HepG2 (cell line): ENCODE data around the gene METRN. TPM values are rescaled to one million over a fixed set of nuclear protein-coding genes. Genes with fewer than 3 reads are reported as not detected.

Experiments used
- HNRNPL ChIP-seq: fragments of 200-400 bp; formaldehyde crosslinking; IDR thresholded peaks from 2 replicates; pipeline ENCODE4 v1.6.1; 2017; ENCODE audit warnings: mild to moderate bottlenecking, low read depth, low read length
- KAT7 ChIP-seq: IDR thresholded peaks from 2 replicates; pipeline ENCODE4 v1.6.1; 2018; ENCODE audit warnings: borderline replicate concordance, missing compliant biosample characterization
- NRL ChIP-seq: sonication (generic); formaldehyde crosslinking; IDR thresholded peaks from 2 replicates; pipeline ENCODE4 v1.5.0; 2020; ENCODE audit warnings: missing genetic modification reagents, mild to moderate bottlenecking, moderate library complexity, borderline replicate concordance
- XRCC5 ChIP-seq: fragments of 200-400 bp; formaldehyde crosslinking; optimal IDR thresholded peaks from 2 replicates; pipeline ENCODE3; 2017; ENCODE audit warnings: mild to moderate bottlenecking, low read length
- ZNF33B ChIP-seq: sonication (generic); formaldehyde crosslinking; IDR thresholded peaks from 2 replicates; pipeline ENCODE4 v1.5.1; 2020; ENCODE audit warnings: mild to moderate bottlenecking, missing genetic modification reagents
- ZNF781 ChIP-seq: sonication (generic); formaldehyde crosslinking; IDR thresholded peaks from 2 replicates; pipeline ENCODE4 v1.5.1; 2020; ENCODE audit warnings: borderline replicate concordance, mild to moderate bottlenecking, missing genetic modification reagents; ENCODE audit errors: not compliant biosample characterization
- ZNF788 ChIP-seq: sonication (generic); formaldehyde crosslinking; IDR thresholded peaks from 2 replicates; pipeline ENCODE4 v1.5.0; 2020; ENCODE audit warnings: mild to moderate bottlenecking, missing genetic modification reagents, borderline replicate concordance
- polyA plus RNA-seq, 8 experiments: library from polyadenylated mRNA; depleted of rRNA in 3 of 8; stranded (reverse) in 7 of 8; unstranded in 1 of 8; fragments of >200 nt; fragmentation: Illumina TruSeq in 4 of 8; extraction: Trizol in 4 of 8; gene quantifications; 2 replicates each; pipeline versions ENCODE4 v1.2.1 to v1.2.3, GENCODE V29; 2011 to 2016; ENCODE audit warnings: low read depth in 4 of 8, missing spikeins in 1 of 8, mixed read lengths in 1 of 8; ENCODE audit not compliant: insufficient read depth in 1 of 8
- total RNA-seq, 5 experiments: library from RNA; depleted of rRNA; stranded (reverse); fragments of >200 nt; fragmentation: Illumina TruSeq; extraction: Trizol; gene quantifications; 2 replicates each; pipeline ENCODE4 v1.2.3, GENCODE V29; 2016; ENCODE audit warnings: low read depth in 1 of 5
- TF ChIP-seq, protein P1 (sequence below): sonication (generic); formaldehyde crosslinking; IDR thresholded peaks from 2 replicates; pipeline ENCODE4 v1.5.0; 2020; ENCODE audit warnings: mild to moderate bottlenecking, missing genetic modification reagents, moderate library complexity
- TF ChIP-seq, protein P2 (sequence below): sonication (generic); formaldehyde crosslinking; IDR thresholded peaks from 2 replicates; pipeline ENCODE4 v1.4.0; 2020; ENCODE audit warnings: mild to moderate bottlenecking, low read depth, missing genetic modification reagents

Gene METRN
- total and polyA plus RNA-seq, 2 of the 13 experiments (the other 11 are each of a cell fraction or from before 2014, with no cell fraction given): 25.5 to 46.1 TPM

DNA sequence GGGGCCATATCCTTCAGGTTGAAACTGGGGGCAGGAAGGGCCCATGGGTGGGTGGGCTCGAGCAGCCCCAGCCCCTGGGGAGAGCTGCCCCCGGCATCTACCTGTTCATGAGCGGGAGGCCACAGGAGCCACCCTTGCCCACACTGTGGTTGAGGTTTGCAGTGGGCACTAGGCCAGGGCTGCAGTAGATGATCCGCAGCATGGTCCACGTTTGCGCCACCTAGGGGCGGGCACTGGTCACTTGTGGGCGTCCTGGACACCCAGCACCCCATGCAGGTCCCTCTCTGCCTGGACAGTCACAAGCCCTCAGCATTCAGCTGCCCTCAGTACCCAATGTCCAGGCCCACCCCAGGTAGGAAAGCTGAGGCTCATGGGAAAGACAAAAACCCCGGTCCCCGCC lies 29.0 kb upstream of the METRN start (continued):
- TF ChIP-seq, protein P1, sequence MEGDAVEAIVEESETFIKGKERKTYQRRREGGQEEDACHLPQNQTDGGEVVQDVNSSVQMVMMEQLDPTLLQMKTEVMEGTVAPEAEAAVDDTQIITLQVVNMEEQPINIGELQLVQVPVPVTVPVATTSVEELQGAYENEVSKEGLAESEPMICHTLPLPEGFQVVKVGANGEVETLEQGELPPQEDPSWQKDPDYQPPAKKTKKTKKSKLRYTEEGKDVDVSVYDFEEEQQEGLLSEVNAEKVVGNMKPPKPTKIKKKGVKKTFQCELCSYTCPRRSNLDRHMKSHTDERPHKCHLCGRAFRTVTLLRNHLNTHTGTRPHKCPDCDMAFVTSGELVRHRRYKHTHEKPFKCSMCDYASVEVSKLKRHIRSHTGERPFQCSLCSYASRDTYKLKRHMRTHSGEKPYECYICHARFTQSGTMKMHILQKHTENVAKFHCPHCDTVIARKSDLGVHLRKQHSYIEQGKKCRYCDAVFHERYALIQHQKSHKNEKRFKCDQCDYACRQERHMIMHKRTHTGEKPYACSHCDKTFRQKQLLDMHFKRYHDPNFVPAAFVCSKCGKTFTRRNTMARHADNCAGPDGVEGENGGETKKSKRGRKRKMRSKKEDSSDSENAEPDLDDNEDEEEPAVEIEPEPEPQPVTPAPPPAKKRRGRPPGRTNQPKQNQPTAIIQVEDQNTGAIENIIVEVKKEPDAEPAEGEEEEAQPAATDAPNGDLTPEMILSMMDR: peak; percentile 74
- TF ChIP-seq, protein P2, sequence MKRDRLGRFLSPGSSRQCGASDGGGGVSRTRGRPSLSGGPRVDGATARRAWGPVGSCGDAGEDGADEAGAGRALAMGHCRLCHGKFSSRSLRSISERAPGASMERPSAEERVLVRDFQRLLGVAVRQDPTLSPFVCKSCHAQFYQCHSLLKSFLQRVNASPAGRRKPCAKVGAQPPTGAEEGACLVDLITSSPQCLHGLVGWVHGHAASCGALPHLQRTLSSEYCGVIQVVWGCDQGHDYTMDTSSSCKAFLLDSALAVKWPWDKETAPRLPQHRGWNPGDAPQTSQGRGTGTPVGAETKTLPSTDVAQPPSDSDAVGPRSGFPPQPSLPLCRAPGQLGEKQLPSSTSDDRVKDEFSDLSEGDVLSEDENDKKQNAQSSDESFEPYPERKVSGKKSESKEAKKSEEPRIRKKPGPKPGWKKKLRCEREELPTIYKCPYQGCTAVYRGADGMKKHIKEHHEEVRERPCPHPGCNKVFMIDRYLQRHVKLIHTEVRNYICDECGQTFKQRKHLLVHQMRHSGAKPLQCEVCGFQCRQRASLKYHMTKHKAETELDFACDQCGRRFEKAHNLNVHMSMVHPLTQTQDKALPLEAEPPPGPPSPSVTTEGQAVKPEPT (CRISPR knock-in tag): no peak
- TF ChIP-seq XRCC5 (peak; percentile 63), ZNF33B (CRISPR knock-in tag) (no peak), HNRNPL (peak; percentile 91), ZNF781 (CRISPR knock-in tag) (no peak), ZNF788 (CRISPR knock-in tag) (peak; percentile 20; the same call in 1 of the 2 replicates), NRL (CRISPR knock-in tag) (no peak), KAT7 (no peak)
- TF ChIP-seq, all 625 proteins: peak for 15
